K562 (cell line): ENCODE measurements around the gene ATP8A1. TPM values are rescaled to one million over a fixed set of nuclear protein-coding genes. Genes with fewer than 3 reads are reported as not detected.

Source experiments
- ATAC-seq: fragments of 200-7000 bp; cut with Tn5 transposase; 3 replicates; pipeline ENCODE4 v1.9.1; 2020; ENCODE audit warnings: moderate library complexity
- BruUV-seq: library from RNA; stranded (reverse); fragments of 400-500 nt; replicated peaks from 2 replicates; lab custom pipeline; 2021; lab: Mats Ljungman, UMichigan
- CTCF ChIA-PET: fragments of 300-600 bp; formaldehyde crosslinking; extraction: SDS; loops from one replicate; lab custom pipeline; 2021; ENCODE audit warnings: low intra/inter-chr PET ratio; lab: Yijun Ruan, JAX
- POLR2A ChIA-PET: fragments of 300-600, 350-650 bp; sonication (Branson Sonifier 250); formaldehyde crosslinking; extraction: SDS; loops from one replicate; lab custom pipeline; 2021; ENCODE audit warnings: antibody characterized with exemption, inconsistent platforms; lab: Yijun Ruan, JAX
- DNase-seq, 4 experiments: peaks; one replicate each; pipeline versions ENCODE4 v3.0.0 to v3.0.0-alpha.2; 2011 to 2018; ENCODE audit warnings: low spot score in 3 of 4, mixed read lengths in 3 of 4; ENCODE audit errors: extremely low read depth in 1 of 4
- FAIRE-seq: peaks from 2 replicates; lab custom pipeline; 2011; peaks lifted over from hg19 to GRCh38; lab: Jason Lieb, UNC
- H2AFZ ChIP-seq: 2 replicates; pipeline ENCODE4 v1.6.0; 2011; ENCODE audit warnings: low read depth, low read length, control low read depth, inconsistent platforms
- H3K27ac ChIP-seq: fragments of 200-600 bp; 3 replicates; pipeline ENCODE4 v1.8.0; 2011; ENCODE audit warnings: low read depth, mild to moderate bottlenecking, control low read depth, inconsistent platforms, low read length, moderate library complexity, mixed read lengths; ENCODE audit errors: extremely low read depth
- H3K27me3 ChIP-seq, 2 experiments: fragments of 300-600 bp in 1 of 2; 2 replicates in 1 of 2; 3 replicates in 1 of 2; pipeline versions ENCODE4 v1.6.0 to v1.8.0; 2011; ENCODE audit warnings: inconsistent platforms in 2 of 2, low read length in 2 of 2, mild to moderate bottlenecking in 1 of 2, mixed read lengths in 1 of 2, moderate library complexity in 1 of 2; ENCODE audit not compliant: control insufficient read depth in 2 of 2, insufficient read depth in 2 of 2
- H3K36me3 ChIP-seq: fragments of 300-600 bp; 3 replicates; pipeline ENCODE4 v1.8.0; 2011; ENCODE audit warnings: mild to moderate bottlenecking, low read length, inconsistent platforms; ENCODE audit not compliant: control insufficient read depth, insufficient read depth
- H3K4me1 ChIP-seq, 2 experiments: fragments of 200-600 bp in 1 of 2; replicated peaks in 1 of 2; 2 replicates in 1 of 2; 3 replicates in 1 of 2; pipeline versions ENCODE4 v1.5.1 to v1.8.0; 2011; ENCODE audit warnings: inconsistent platforms in 2 of 2, low read length in 2 of 2, mild to moderate bottlenecking in 1 of 2, mixed read lengths in 1 of 2, moderate library complexity in 1 of 2; ENCODE audit not compliant: control insufficient read depth in 2 of 2, insufficient read depth in 2 of 2
- H3K4me2 ChIP-seq: 2 replicates; pipeline ENCODE4 v1.6.1; 2011; ENCODE audit warnings: low read length, control low read depth, inconsistent platforms, mixed read lengths; ENCODE audit not compliant: insufficient read depth
- H3K4me3 ChIP-seq: fragments of 200-600 bp; sonication (generic), shearing (Covaris generic); 2 replicates; pipeline ENCODE4 v1.5.1; 2016; ENCODE audit warnings: control low read depth, inconsistent platforms
- H3K79me2 ChIP-seq: fragments of 200-600 bp; 3 replicates; pipeline ENCODE4 v1.8.0; 2011; ENCODE audit warnings: low read length, inconsistent platforms; ENCODE audit not compliant: control insufficient read depth, insufficient read depth
- H3K9ac ChIP-seq, 2 experiments: 2 replicates each; pipeline versions ENCODE4 v1.6.0 to v1.6.1; 2011; ENCODE audit warnings: low read depth in 2 of 2, low read length in 2 of 2, control low read depth in 1 of 2, inconsistent platforms in 1 of 2, mild to moderate bottlenecking in 1 of 2, mixed read lengths in 1 of 2; ENCODE audit not compliant: insufficient read depth in 1 of 2
- H3K9me1 ChIP-seq: one replicate; pipeline ENCODE4 v1.6.0; 2011; ENCODE audit warnings: inconsistent platforms, mild to moderate bottlenecking, low read length, moderate library complexity; ENCODE audit not compliant: control insufficient read depth, insufficient read depth
- H3K9me3 ChIP-seq: replicated peaks from 2 replicates; pipeline ENCODE4 v1.5.1; 2011; ENCODE audit warnings: low read depth, low read length, inconsistent platforms; ENCODE audit not compliant: control insufficient read depth, insufficient read depth
- H4K20me1 ChIP-seq: replicated peaks from 2 replicates; pipeline ENCODE4 v1.6.1; 2011; ENCODE audit warnings: low read length, inconsistent platforms, mixed read lengths; ENCODE audit not compliant: control insufficient read depth, insufficient read depth
- CREBBP ChIP-seq: IDR thresholded peaks from one replicate; pipeline ENCODE4 v1.6.1; 2012; ENCODE audit warnings: low read depth, mild to moderate bottlenecking, control low read depth, inconsistent platforms, low read length
- TAF15 ChIP-seq: fragments of 200-400 bp; formaldehyde crosslinking; IDR thresholded peaks from 2 replicates; pipeline ENCODE4 v1.6.1; 2017; ENCODE audit warnings: mild to moderate bottlenecking, low read depth, low read length, moderate library complexity
- TARDBP ChIP-seq: fragments of 450-650 bp; IDR thresholded peaks from 2 replicates; pipeline ENCODE4 v1.6.1; 2016
- TCF3 ChIP-seq: sonication (generic); formaldehyde crosslinking; IDR thresholded peaks from 2 replicates; pipeline ENCODE4 v1.4.0; 2020; ENCODE audit warnings: mild to moderate bottlenecking, missing genetic modification reagents
- WGBS: fragments of 100-300 bp; shearing (Covaris generic); methylation state at CpG from one replicate; pipeline ENCODE4 v1.1.6; 2016; ENCODE audit warnings: low coverage, mixed read lengths; ENCODE audit not compliant: insufficient coverage; ENCODE audit errors: missing lambda C conversion rate; 5-methylcytosine and 5-hydroxymethylcytosine counted together
- in situ Hi-C: fragments of 300-500 bp; cut with MboI; formaldehyde crosslinking; loops from 4 replicates; pipeline ENCODE4 v1.15.0; 2018; ENCODE audit warnings: inconsistent platforms, mixed read lengths
- intact Hi-C: fragments of 100-400 bp; cut with micrococcal nuclease; formaldehyde crosslinking; loops from 2 replicates; pipeline ENCODE4 v1.14.2; 2022
- polyA plus RNA-seq, 8 experiments: library from polyadenylated mRNA; depleted of rRNA in 4 of 8; stranded (reverse) in 5 of 8; unstranded in 3 of 8; fragments of >200 nt; fragmentation: Nextera tagmentation in 2 of 8; fragmentation: Illumina TruSeq in 1 of 8; extraction: Ambion mirVana in 2 of 8; extraction: Trizol in 1 of 8; gene quantifications; 2 replicates each; pipeline versions ENCODE4 v1.2.1 to v1.2.3, GENCODE V29; 2011 to 2014; ENCODE audit warnings: inconsistent platforms in 1 of 8, missing spikeins in 1 of 8
- total RNA-seq, 7 experiments: library from RNA; depleted of rRNA in 6 of 7; stranded (reverse); fragments of >200 nt in 6 of 7; fragmentation: Illumina TruSeq in 2 of 7; extraction: Trizol in 2 of 7; gene quantifications; 2 replicates each; pipeline versions ENCODE4 v1.2.1 to v1.2.3, GENCODE V29; 2011 to 2021; ENCODE audit warnings: low replicate concordance in 1 of 7
- TF ChIP-seq, protein P1 (sequence below): fragments of 450-650 bp; IDR thresholded peaks from 2 replicates; pipeline ENCODE4 v1.6.1; 2017; ENCODE audit warnings: antibody characterized with exemption, mild to moderate bottlenecking

The ATP8A1 gene
- total and polyA plus RNA-seq, 9 of the 15 experiments (the other 6 are each of a cell fraction or from before 2014, with no cell fraction given): 0.05 to 0.29 (median 0.07) TPM; not detected in 2

- no peak for ATAC-seq
- no peak for DNase-seq
- Histone ChIP-seq H4K20me1 (no peaks in the 10 kb centered on the region), H3K79me2 (no peaks in the 10 kb centered on the region), H3K9me3 (no peaks in the 10 kb centered on the region), H3K4me2 (no peak overlapping the region), H3K4me3 (no peak overlapping the region), H3K9me1 (no peaks in the 10 kb centered on the region), H3K27ac (no peak overlapping the region), H2AFZ (no peak overlapping the region), H3K36me3 (no peaks in the 10 kb centered on the region), H3K9ac (no peak overlapping the region), H3K4me1 (no peaks in the 10 kb centered on the region), H3K27me3 (no peaks in the 10 kb centered on the region)
- ChIA-PET CTCF (no interaction called here), POLR2A (interaction anchor here (0.8 kb wide), 1 partner anchor 15 kb away, joined by 3 read pairs; no protein-coding TSS in a partner anchor)
- FAIRE-seq: no peak
- in situ Hi-C loops: no loop called here
- no peak for TF ChIP-seq TCF3 (CRISPR knock-in tag)
- TF ChIP-seq, protein P1, sequence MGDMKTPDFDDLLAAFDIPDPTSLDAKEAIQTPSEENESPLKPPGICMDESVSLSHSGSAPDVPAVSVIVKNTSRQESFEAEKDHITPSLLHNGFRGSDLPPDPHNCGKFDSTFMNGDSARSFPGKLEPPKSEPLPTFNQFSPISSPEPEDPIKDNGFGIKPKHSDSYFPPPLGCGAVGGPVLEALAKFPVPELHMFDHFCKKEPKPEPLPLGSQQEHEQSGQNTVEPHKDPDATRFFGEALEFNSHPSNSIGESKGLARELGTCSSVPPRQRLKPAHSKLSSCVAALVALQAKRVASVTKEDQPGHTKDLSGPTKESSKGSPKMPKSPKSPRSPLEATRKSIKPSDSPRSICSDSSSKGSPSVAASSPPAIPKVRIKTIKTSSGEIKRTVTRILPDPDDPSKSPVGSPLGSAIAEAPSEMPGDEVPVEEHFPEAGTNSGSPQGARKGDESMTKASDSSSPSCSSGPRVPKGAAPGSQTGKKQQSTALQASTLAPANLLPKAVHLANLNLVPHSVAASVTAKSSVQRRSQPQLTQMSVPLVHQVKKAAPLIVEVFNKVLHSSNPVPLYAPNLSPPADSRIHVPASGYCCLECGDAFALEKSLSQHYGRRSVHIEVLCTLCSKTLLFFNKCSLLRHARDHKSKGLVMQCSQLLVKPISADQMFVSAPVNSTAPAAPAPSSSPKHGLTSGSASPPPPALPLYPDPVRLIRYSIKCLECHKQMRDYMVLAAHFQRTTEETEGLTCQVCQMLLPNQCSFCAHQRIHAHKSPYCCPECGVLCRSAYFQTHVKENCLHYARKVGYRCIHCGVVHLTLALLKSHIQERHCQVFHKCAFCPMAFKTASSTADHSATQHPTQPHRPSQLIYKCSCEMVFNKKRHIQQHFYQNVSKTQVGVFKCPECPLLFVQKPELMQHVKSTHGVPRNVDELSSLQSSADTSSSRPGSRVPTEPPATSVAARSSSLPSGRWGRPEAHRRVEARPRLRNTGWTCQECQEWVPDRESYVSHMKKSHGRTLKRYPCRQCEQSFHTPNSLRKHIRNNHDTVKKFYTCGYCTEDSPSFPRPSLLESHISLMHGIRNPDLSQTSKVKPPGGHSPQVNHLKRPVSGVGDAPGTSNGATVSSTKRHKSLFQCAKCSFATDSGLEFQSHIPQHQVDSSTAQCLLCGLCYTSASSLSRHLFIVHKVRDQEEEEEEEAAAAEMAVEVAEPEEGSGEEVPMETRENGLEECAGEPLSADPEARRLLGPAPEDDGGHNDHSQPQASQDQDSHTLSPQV: no peak
- no peak for TF ChIP-seq TAF15
- TF ChIP-seq TARDBP: no peak
- TF ChIP-seq CREBBP: no peak
- WGBS: 0% methylated on average over 1 of the region's 1 CpG
- intact Hi-C loops: no loop called here
- BruUV-seq: no TSS peak
These were observed 176.2 kb downstream of the ATP8A1 start for GRCh38 chr4:42480717-42481116.
